Uterus (tissue), 4 donors: Measurements from ENCODE around the gene DSG4. TPM values are rescaled to one million over a fixed set of nuclear protein-coding genes. Genes with fewer than 3 reads are reported as not detected.

Experiments
- small RNA-seq: library from RNA; depleted of rRNA; stranded (forward); fragments of <200 nt; gene quantifications from one replicate; pipeline ENCODE3, GENCODE V24; 2016
- total RNA-seq, 4 donors: library from RNA; depleted of rRNA in 3 of 4; stranded (reverse); fragments of >200 nt in 3 of 4; gene quantifications; one replicate each; pipeline versions ENCODE4 v1.1.0 to v1.2.4, GENCODE V29; 2014 to 2023
- donor health status: DM: yes; HTN: yes; CAD: no.

DSG4 gene
- total RNA-seq, 4 donors from 2014 or later = 0.07 TPM; not detected in 3

Small RNA genes within 50 kb of the gene (small RNA-seq; reads per million reads assigned to genes)
- gene RF00019 (not detected), gene RNU6-167P (not detected)

Other genes starting within 250 kb of the DSG4 start
- gene DSC1, start 213.9 kb upstream of the DSG4 start, total RNA-seq = not detected
- gene DSG1, start 58.6 kb upstream of the DSG4 start, total RNA-seq = under 1 TPM in 1 of 4 donors, not detected in 3; 0.14 TPM
- under 1 TPM in 2 of 4 donors, not detected in 2; 0.07 to 0.12 TPM for gene DSG3, start 71.0 kb downstream of the DSG4 start, total RNA-seq
- gene DSG2, start 121.4 kb downstream of the DSG4 start, total RNA-seq = 10 to 100 TPM in 1 of 4 donors, 1 to 10 TPM in 3; 3.5 to 25.0 (median 7.9) TPM
- not detected for gene TTR, start 215.1 kb downstream of the DSG4 start, total RNA-seq